Mucosa of descending colon (tissue), 3 donors: ENCODE measurements around the gene CNDP2. TPM values are rescaled to one million over a fixed set of nuclear protein-coding genes. Genes with fewer than 3 reads are reported as not detected.

ENCODE experiments used
- ATAC-seq: fragments of 200-7000 bp; cut with Tn5 transposase; one replicate; pipeline ENCODE4 v1.9.1; 2020; ENCODE audit warnings: mild to moderate bottlenecking, moderate library complexity
- DNase-seq, 3 donors: peaks; one replicate each; pipeline ENCODE4 v3.0.0-alpha.2; 2020
- H3K36me3 ChIP-seq: fragments of 200-600 bp; one replicate; pipeline ENCODE4 v1.8.0; 2021; ENCODE audit warnings: low read depth, mild to moderate bottlenecking
- H3K4me1 ChIP-seq: fragments of 200-600 bp; one replicate; pipeline ENCODE4 v1.8.0; 2021; ENCODE audit warnings: low read depth, mild to moderate bottlenecking
- H3K4me3 ChIP-seq: fragments of 200-600 bp; one replicate; pipeline ENCODE4 v1.8.0; 2021; ENCODE audit warnings: mild to moderate bottlenecking
- H3K9me3 ChIP-seq: fragments of 200-600 bp; one replicate; pipeline ENCODE4 v1.8.0; 2021; ENCODE audit warnings: mild to moderate bottlenecking
- intact Hi-C, 2 donors: fragments of 100-400 bp; cut with DNase I in 1 of 2; cut with micrococcal nuclease in 1 of 2; formaldehyde crosslinking; loops; one replicate each; pipeline versions ENCODE4 v1.11.0 to v1.11.1; 2022; cut with DNase I, micrococcal nuclease
- total RNA-seq, 3 donors: library from RNA; stranded (reverse); fragmentation: NEBNext Ultra II Directional in 2 of 3; extraction: Animal tissue kit (Norgen Biotek cat#: 25700) in 2 of 3; gene quantifications; one replicate each; pipeline versions ENCODE4 v1.2.1 to v1.2.4, GENCODE V29; 2021 to 2023
- TF ChIP-seq, protein P1 (sequence below): fragments of 200-600 bp; IDR thresholded peaks from one replicate; pipeline ENCODE4 v1.8.0; 2022; ENCODE audit warnings: antibody characterized with exemption, mild to moderate bottlenecking
- donor health status: DM: no; HTN: no; CAD: no; lungs with moderate emphysema.
- donor health status: DM: no; HTN: no; CAD: no.
- donor health status: DM: no; HTN: yes; CAD: no.

The CNDP2 gene
- total RNA-seq, 3 donors from 2014 or later: 148 to 263 (median 244) TPM

DNA sequence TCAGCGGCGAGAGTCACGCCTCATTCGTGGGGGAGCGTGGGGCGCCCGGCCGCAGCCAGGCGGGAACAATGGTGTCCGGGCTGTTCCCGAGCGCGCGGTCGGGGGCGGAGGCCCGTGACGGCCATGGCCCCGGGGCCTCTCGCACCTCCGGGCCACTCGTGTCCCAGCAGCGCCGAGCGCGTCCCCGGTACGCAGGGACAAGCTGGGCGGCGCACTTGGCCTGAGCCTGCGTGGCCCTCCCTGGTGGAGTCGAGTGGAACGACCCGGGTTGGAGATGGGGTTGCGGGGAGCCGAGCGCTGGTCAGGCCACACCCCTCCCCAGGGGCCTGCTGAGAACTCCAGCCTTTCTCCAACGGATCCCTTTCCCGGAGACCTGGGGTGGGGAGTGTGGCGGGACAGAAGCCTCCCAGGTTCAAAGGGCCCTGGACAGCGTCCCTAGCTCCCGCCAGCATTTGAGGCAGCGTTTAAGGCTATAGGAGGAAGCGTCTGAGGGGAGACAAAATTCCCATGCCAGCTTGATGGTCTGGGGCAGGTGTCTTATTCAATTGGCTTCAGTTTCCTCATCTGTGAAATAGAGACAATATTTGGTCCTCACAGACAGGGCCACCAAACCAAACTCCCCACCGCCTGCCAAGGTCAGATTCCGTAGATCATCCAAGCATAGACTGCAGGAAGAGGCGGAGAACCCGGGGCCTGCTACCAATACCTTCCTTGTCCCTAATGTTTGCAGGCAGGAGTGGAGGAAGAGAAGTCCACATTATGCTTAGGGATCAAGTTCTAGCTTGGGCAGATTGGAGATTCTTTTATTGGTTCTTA lies 553 bp downstream of the CNDP2 start:
- Histone ChIP-seq H3K9me3 (no peaks in the 10 kb centered on the region), H3K36me3 (peaks cover 3% of the 10 kb centered on the region), H3K4me1 (peaks cover 26% of the 10 kb centered on the region), H3K4me3 (peak overlapping the region; percentile 90)
- DNase-seq (peak; percentile 65 to 84 (median 83)), ATAC-seq (peak; percentile 58)
- TF ChIP-seq, protein P1, sequence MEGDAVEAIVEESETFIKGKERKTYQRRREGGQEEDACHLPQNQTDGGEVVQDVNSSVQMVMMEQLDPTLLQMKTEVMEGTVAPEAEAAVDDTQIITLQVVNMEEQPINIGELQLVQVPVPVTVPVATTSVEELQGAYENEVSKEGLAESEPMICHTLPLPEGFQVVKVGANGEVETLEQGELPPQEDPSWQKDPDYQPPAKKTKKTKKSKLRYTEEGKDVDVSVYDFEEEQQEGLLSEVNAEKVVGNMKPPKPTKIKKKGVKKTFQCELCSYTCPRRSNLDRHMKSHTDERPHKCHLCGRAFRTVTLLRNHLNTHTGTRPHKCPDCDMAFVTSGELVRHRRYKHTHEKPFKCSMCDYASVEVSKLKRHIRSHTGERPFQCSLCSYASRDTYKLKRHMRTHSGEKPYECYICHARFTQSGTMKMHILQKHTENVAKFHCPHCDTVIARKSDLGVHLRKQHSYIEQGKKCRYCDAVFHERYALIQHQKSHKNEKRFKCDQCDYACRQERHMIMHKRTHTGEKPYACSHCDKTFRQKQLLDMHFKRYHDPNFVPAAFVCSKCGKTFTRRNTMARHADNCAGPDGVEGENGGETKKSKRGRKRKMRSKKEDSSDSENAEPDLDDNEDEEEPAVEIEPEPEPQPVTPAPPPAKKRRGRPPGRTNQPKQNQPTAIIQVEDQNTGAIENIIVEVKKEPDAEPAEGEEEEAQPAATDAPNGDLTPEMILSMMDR: no peak
- intact Hi-C loops: loop anchor here (10.0 kb wide), 2 partner anchors 142 to 708 kb away; partner anchors contain the start of gene PTGR3 (in 1 of the 2)

DNA sequence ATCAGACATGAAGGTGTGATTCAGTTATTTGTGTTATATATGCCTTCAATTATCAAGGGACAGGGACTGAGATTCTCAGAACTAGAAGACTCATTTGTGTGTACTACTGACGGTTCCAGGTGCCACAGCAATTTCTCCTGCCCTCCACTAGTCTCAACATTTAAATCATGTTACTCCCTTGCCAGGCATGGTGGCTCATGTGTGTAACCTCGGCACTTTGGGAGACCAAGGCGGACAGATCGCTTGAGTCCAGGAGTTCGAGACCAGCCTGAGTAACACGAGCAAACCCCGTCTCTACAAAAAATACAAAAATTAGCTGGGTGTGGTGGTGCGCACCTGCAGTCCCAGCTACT lies 1.1 kb downstream of the CNDP2 start:
- ATAC-seq: no peak
- intact Hi-C loops: loop anchor here (10.0 kb wide), 2 partner anchors 142 to 708 kb away; partner anchors contain the start of gene PTGR3 (in 1 of the 2)
- DNase-seq: no peak
- peaks cover 3% of the 10 kb centered on the region for H3K36me3 ChIP-seq
- peaks cover 26% of the 10 kb centered on the region for H3K4me1 ChIP-seq
- no peak overlapping the region for H3K4me3 ChIP-seq
- TF ChIP-seq, protein P1: no peak
- no peaks in the 10 kb centered on the region for H3K9me3 ChIP-seq

DNA sequence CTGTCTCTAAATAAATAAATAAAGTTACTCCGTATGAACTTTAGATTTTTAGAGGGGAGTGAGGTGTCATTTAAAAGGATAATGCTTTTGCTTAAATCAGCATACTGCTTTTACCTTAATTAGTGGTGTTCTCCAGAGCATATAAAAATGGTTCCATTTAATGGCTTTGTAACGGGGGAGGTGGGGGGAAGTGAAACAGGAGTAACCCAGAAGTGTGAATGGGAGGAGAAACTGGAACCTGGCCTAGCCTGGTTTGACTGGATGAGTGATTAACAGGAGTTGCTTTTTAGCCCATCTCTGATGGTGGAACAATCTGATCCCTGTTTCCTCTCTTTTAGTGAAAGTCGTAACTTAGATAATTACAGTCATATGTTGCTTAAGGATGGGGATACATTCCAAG lies 1.6 kb downstream of the CNDP2 start:
- intact Hi-C loops: loop anchor here (10.0 kb wide), 2 partner anchors 143 to 707 kb away; partner anchors contain the start of gene PTGR3 (in 1 of the 2)
- no peak for ATAC-seq
- TF ChIP-seq, protein P1: no peak
- H3K4me1 ChIP-seq: peaks cover 26% of the 10 kb centered on the region
- no peak overlapping the region for H3K4me3 ChIP-seq
- no peaks in the 10 kb centered on the region for H3K9me3 ChIP-seq
- H3K36me3 ChIP-seq: peaks cover 3% of the 10 kb centered on the region
- DNase-seq: no peak

DNA sequence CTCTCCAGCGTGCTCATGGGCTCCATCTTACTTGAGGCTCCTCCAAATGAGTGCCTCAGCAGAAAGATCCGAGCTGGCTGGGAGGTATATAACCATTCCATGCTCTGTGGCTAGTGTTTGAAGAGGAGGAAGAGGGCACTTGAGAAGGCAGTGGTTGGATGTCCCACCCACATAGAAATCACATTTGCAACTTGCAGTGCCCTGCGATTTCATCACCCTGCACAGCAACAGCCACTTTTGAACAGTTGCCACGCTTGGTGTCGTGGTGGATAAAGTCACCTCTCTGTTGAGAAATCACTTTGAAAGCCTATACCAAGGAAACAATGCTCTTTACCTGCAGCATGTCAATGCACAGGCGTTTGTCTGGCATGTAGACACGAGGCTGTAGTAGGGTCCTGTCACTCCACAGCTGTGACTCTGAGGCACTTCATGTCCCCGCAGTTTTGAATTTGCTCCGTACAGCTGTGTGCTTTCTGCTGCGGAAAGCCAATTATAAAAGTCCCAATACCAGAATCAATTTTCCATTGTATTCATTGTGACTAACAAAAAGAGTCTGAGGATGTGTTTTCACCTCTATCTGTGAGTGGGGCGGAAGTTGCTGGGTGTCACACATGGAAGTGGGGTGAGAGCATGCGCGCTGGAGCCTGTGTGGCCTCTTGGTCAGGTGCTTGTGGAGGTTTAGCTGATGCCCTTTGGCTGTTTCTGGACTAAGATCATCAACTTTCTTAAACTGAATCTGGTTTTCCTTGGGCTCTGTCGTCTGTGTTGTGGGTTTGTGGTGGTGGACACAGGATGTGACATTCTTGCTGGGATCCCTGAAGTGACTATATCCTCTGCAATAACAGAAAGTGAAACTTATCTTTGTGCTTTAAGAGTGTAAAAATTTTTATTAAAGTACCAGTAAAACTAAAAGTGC lies 2.8 kb downstream of the CNDP2 start:
- Histone ChIP-seq H3K9me3 (no peaks in the 10 kb centered on the region), H3K4me3 (no peak overlapping the region), H3K36me3 (peaks cover 3% of the 10 kb centered on the region), H3K4me1 (peaks cover 26% of the 10 kb centered on the region)
- TF ChIP-seq, protein P1: no peak
- intact Hi-C loops: loop anchor here (10.0 kb wide), 2 partner anchors 144 to 706 kb away; partner anchors contain the start of gene PTGR3 (in 1 of the 2)
- ATAC-seq: no peak
- DNase-seq: peak; percentile 63 to 82 (median 68)

DNA sequence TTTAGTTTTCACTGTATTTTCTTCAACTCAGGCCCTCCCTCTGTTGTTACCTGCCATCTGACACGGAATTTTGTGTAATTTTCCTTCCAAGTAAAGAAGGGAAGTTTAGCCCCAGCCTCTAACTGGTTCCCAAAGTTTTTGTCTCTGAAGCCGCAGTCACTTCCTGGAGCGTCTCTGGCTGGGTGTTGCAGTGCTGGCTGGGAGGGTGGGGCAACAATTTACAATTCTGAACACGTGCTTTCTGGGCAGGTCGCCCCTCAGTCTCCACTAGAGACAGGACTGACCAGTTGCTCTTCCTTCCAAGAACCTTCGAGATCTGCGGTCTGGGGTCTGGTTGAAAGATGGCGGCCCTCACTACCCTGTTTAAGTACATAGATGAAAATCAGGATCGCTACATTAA lies 3.5 kb downstream of the CNDP2 start:
- intact Hi-C loops: loop anchor here (10.0 kb wide), 2 partner anchors 145 to 705 kb away; partner anchors contain the start of gene PTGR3 (in 1 of the 2)
- peaks cover 26% of the 10 kb centered on the region for H3K4me1 ChIP-seq

More for the DNA sequence above, 3.5 kb downstream of the CNDP2 start:
- ATAC-seq: peak; percentile 53
- Histone ChIP-seq H3K9me3 (no peaks in the 10 kb centered on the region), H3K4me3 (no peak overlapping the region), H3K36me3 (peaks cover 3% of the 10 kb centered on the region)
- TF ChIP-seq, protein P1: no peak
- peak; percentile 79 to 89 (median 87) for DNase-seq
